NCI-H774 (cell line): ENCODE data around the gene CALN1.

ENCODE experiments used
- DNase-seq: peaks from one replicate; lab custom pipeline; 2025; lab: John Stamatoyannopoulos, UW

Gene CALN1

GRCh38 chr7:72183835-72184234 lies 228.3 kb downstream of the CALN1 start:
- no peak for DNase-seq

GRCh38 chr7:72182036-72182435 lies 230.1 kb downstream of the CALN1 start:
- no peak for DNase-seq

- DNase-seq = no peak
Observed at GRCh38 chr7:72176875-72177274, 235.3 kb downstream of the CALN1 start.

- DNase-seq = no peak
Observed at GRCh38 chr7:72170475-72170874, 241.7 kb downstream of the CALN1 start.

GRCh38 chr7:72163271-72163670 lies 248.9 kb downstream of the CALN1 start:
- DNase-seq = no peak

GRCh38 chr7:72161534-72161933 lies 250.6 kb downstream of the CALN1 start:
- DNase-seq = no peak

- no peak for DNase-seq
Observed at GRCh38 chr7:72159911-72160310, 252.2 kb downstream of the CALN1 start.

GRCh38 chr7:72156671-72157070 lies 255.5 kb downstream of the CALN1 start:
- no peak for DNase-seq

GRCh38 chr7:72153132-72153512 lies 259.0 kb downstream of the CALN1 start:
- DNase-seq = no peak

GRCh38 chr7:72152161-72153131 lies 259.7 kb downstream of the CALN1 start:
- DNase-seq = peak; percentile 85

- DNase-seq = no peak
Observed at GRCh38 chr7:72140566-72140965, 271.6 kb downstream of the CALN1 start.

- no peak for DNase-seq
Observed at GRCh38 chr7:72127136-72127535, 285.0 kb downstream of the CALN1 start.

GRCh38 chr7:72123913-72124312 lies 288.2 kb downstream of the CALN1 start:
- no peak for DNase-seq

GRCh38 chr7:72118366-72118765 lies 293.8 kb downstream of the CALN1 start:
- DNase-seq = no peak

GRCh38 chr7:72114129-72114528 lies 298.0 kb downstream of the CALN1 start:
- no peak for DNase-seq

GRCh38 chr7:72112992-72113391 lies 299.1 kb downstream of the CALN1 start:
- DNase-seq = no peak

GRCh38 chr7:72112530-72112929 lies 299.6 kb downstream of the CALN1 start:
- DNase-seq = no peak

GRCh38 chr7:72111086-72111485 lies 301.1 kb downstream of the CALN1 start:
- no peak for DNase-seq

GRCh38 chr7:72109566-72109965 lies 302.6 kb downstream of the CALN1 start:
- DNase-seq = no peak

- no peak for DNase-seq
Observed at GRCh38 chr7:72106405-72106804, 305.7 kb downstream of the CALN1 start.

GRCh38 chr7:72101444-72101843 lies 310.7 kb downstream of the CALN1 start:
- DNase-seq = no peak

GRCh38 chr7:72099784-72100183 lies 312.4 kb downstream of the CALN1 start:
- no peak for DNase-seq

GRCh38 chr7:72098807-72099580 lies 313.1 kb downstream of the CALN1 start:
- DNase-seq = no peak
